Ovary (tissue), 9 donors: ENCODE data around the gene WNK2. TPM values are rescaled to one million over a fixed set of nuclear protein-coding genes. Genes with fewer than 3 reads are reported as not detected.

Experiments
- DNase-seq, 5 donors: peaks; one replicate each; pipeline ENCODE4 v3.0.0-alpha.2; 2019 to 2020
- H3K27ac ChIP-seq, 2 donors: fragments of 200-600 bp; one replicate each; pipeline versions ENCODE4 v1.5.1 to v1.8.0; 2019 to 2022
- H3K27me3 ChIP-seq: fragments of 200-600 bp; one replicate; pipeline ENCODE4 v1.8.0; 2022
- H3K36me3 ChIP-seq: fragments of 200-600 bp; sonication (generic); one replicate; pipeline ENCODE4 v1.5.1; 2019
- H3K4me1 ChIP-seq: one replicate; pipeline ENCODE4 v1.8.1; 2013; ENCODE audit warnings: mild to moderate bottlenecking, moderate library complexity; ENCODE audit not compliant: insufficient read depth
- H3K4me3 ChIP-seq: fragments of 200-600 bp; sonication (generic); one replicate; pipeline ENCODE4 v1.5.1; 2017
- H3K9me3 ChIP-seq, 2 donors: fragments of 200-600 bp in 1 of 2; sonication (generic) in 1 of 2; one replicate each; pipeline versions ENCODE4 v1.5.1 to v1.8.1; 2013 to 2019; ENCODE audit warnings: mild to moderate bottlenecking in 1 of 2, moderate library complexity in 1 of 2
- CTCF ChIP-seq, 3 donors: fragments of 450-650 bp in 2 of 3; fragments of 200-600 bp in 1 of 3; IDR thresholded peaks; one replicate each; pipeline versions ENCODE4 v1.5.1 to v1.8.0; 2016 to 2022; ENCODE audit warnings: antibody characterized with exemption in 3 of 3, mild to moderate bottlenecking in 1 of 3
- EP300 ChIP-seq: sonication (generic); formaldehyde crosslinking; IDR thresholded peaks from one replicate; pipeline ENCODE4 v1.6.1; 2017; ENCODE audit warnings: antibody characterized with exemption
- POLR2A ChIP-seq: fragments of 450-650 bp; IDR thresholded peaks from one replicate; pipeline ENCODE4 v1.6.1; 2017; ENCODE audit warnings: antibody characterized with exemption, mild to moderate bottlenecking, moderate library complexity
- WGBS, 3 donors: extraction: QIAGEN DNeasy Blood & Tissue Kit in 1 of 3; methylation state at CpG; one replicate each; pipeline versions ENCODE4 v1.1.5 to v1.1.7; 2013 to 2017; 5-methylcytosine and 5-hydroxymethylcytosine counted together
- intact Hi-C, 4 donors: fragments of 100-400 bp; cut with DNase I; formaldehyde crosslinking; loops; one replicate each; pipeline versions ENCODE4 v1.11.0 to v1.15.1; 2022 to 2023
- polyA plus RNA-seq, 2 donors: library from polyadenylated mRNA; stranded (reverse); fragments of 200-250 nt in 1 of 2; fragments of 350-450 nt in 1 of 2; fragmentation: Illumina TruSeq in 1 of 2; extraction: RNeasy Lipid Tissue Mini Kit (QIAGEN cat#74804) in 1 of 2; gene quantifications; one replicate each; pipeline ENCODE4 v1.2.3, GENCODE V29; 2013 to 2014
- total RNA-seq, 7 donors: library from RNA; depleted of rRNA in 2 of 7; stranded (reverse); fragments of >200 nt in 2 of 7; fragmentation: NEBNext Ultra II Directional in 3 of 7; extraction: Animal tissue kit (Norgen Biotek cat#: 25700) in 3 of 7; gene quantifications; one replicate each; pipeline versions ENCODE4 v1.1.0 to v1.2.4, GENCODE V29; 2016 to 2023
- donor health status: DM: no; HTN: no; CAD: no; lungs with moderate emphysema.
- donor health status: DM: no; HTN: no; CAD: no.
- donor health status: Bipolar disorder and iron deficiency.
- donor health status: DM: yes; HTN: yes; CAD: no.
- donor health status: DM: no; HTN: no; CAD: no.
- donor health status: DM: yes; HTN: yes; CAD: no.

The WNK2 gene
- total and polyA plus RNA-seq, 9 donors, result 0.53 to 24.7 (median 4.4) TPM

GRCh38 chr9:93172666-93173364, 11.1 kb upstream of the WNK2 start:
- TF ChIP-seq EP300, result no peak
- no peak for TF ChIP-seq CTCF (IDR thresholded peaks at IDR 0.05)
- TF ChIP-seq POLR2A, result no peak
- H3K27ac ChIP-seq, result no peak overlapping the region
- WGBS, 3 donors, result 69 to 72% (median 70%) methylated on average over 20 of the region's 20 CpGs
- no peak for DNase-seq
- no peaks in the 10 kb centered on the region for H3K36me3 ChIP-seq
- no peaks in the 10 kb centered on the region for H3K27me3 ChIP-seq
- no peaks in the 10 kb centered on the region for H3K4me1 ChIP-seq
- H3K4me3 ChIP-seq, result no peak overlapping the region
- intact Hi-C loops, result loop anchor here in 1 of 4 donors (10.0 kb wide), 1 partner anchor 132 kb away; no protein-coding TSS in a partner anchor
- H3K9me3 ChIP-seq, result no peaks in the 10 kb centered on the region

- WGBS, 3 donors, result 60 to 75% (median 73%) methylated on average over 12 of the region's 12 CpGs
- DNase-seq, result no peak
These were observed 10.4 kb upstream of the WNK2 start for GRCh38 chr9:93173365-93174051.

GRCh38 chr9:93174976-93175375, 9.0 kb upstream of the WNK2 start:
- Histone ChIP-seq H3K27ac (no peak overlapping the region), H3K4me3 (no peak overlapping the region), H3K27me3 (no peaks in the 10 kb centered on the region), H3K4me1 (no peaks in the 10 kb centered on the region), H3K36me3 (no peaks in the 10 kb centered on the region), H3K9me3 (no peaks in the 10 kb centered on the region)
- DNase-seq, result no peak
- TF ChIP-seq CTCF (IDR thresholded peaks at IDR 0.05), result no peak
- TF ChIP-seq EP300, result no peak
- no peak for TF ChIP-seq POLR2A
- 81 to 94% (median 87%) methylated on average over 3 of the region's 3 CpGs for WGBS, 3 donors
- intact Hi-C loops, result loop anchor here in 1 of 4 donors (10.0 kb wide), 1 partner anchor 130 kb away; no protein-coding TSS in a partner anchor

More at GRCh38 chr9:93173365-93174051, 10.4 kb upstream of the WNK2 start:
- no peaks in the 10 kb centered on the region for H3K36me3 ChIP-seq
- H3K27me3 ChIP-seq, result no peaks in the 10 kb centered on the region
- no peaks in the 10 kb centered on the region for H3K4me1 ChIP-seq
- intact Hi-C loops, result loop anchor here in 1 of 4 donors (10.0 kb wide), 1 partner anchor 131 kb away; no protein-coding TSS in a partner anchor
- H3K4me3 ChIP-seq, result no peak overlapping the region
- no peak for TF ChIP-seq POLR2A
- no peaks in the 10 kb centered on the region for H3K9me3 ChIP-seq
- H3K27ac ChIP-seq, result no peak overlapping the region

DNA sequence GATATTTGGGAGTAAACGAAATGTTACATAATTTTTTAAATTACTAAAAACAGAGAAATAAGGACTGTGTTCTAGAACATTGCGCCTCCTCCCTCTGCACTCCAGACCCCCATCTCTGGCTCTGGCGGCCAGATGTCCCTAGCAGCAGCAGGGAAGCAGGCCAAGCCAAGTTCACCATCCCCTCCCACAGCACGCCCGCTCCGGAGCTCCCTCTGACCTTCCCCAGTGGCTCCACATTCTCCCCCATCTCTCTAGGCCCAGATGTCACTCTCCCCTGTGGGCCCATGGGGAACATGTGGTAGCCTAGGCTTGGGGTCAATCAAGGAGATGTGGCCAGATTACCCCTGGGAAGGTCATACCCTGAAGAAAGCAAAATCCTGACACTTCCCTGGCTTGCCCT, 6.3 kb upstream of the WNK2 start:
- Histone ChIP-seq H3K27ac (no peak overlapping the region), H3K9me3 (no peaks in the 10 kb centered on the region), H3K4me1 (no peaks in the 10 kb centered on the region), H3K36me3 (no peaks in the 10 kb centered on the region), H3K4me3 (no peak overlapping the region), H3K27me3 (no peaks in the 10 kb centered on the region)
- no peak for DNase-seq
- 50 to 62% (median 51%) methylated on average over 6 of the region's 6 CpGs for WGBS, 3 donors
- intact Hi-C loops, result loop anchor here in 1 of 4 donors (10.0 kb wide), 1 partner anchor 127 kb away; no protein-coding TSS in a partner anchor
- TF ChIP-seq EP300 (no peak), POLR2A (no peak), CTCF (IDR thresholded peaks at IDR 0.05) (no peak)
